Transverse colon (tissue), 4 donors: ENCODE results near the gene ATP6V1B1. TPM values are rescaled to one million over a fixed set of nuclear protein-coding genes. Genes with fewer than 3 reads are reported as not detected.
A peak's percentile ranks its signal among the peaks of the same experiment; 100 is the strongest.

ENCODE experiments used
- DNase-seq: peaks from one replicate; pipeline ENCODE4 v3.0.0-alpha.2; 2019
- H3K27ac ChIP-seq, 4 donors: fragments of 200-600 bp; sonication (generic); 2 replicates each; pipeline ENCODE4 v1.5.1; 2016 to 2018; ENCODE audit warnings: inconsistent platforms in 4 of 4
- H3K27me3 ChIP-seq: fragments of 200-600 bp; sonication (generic); 2 replicates; pipeline ENCODE4 v1.5.1; 2017; ENCODE audit warnings: inconsistent platforms
- H3K36me3 ChIP-seq, 4 donors: fragments of 200-600 bp; sonication (generic); 2 replicates each; pipeline ENCODE4 v1.5.1; 2017 to 2019; ENCODE audit warnings: inconsistent platforms in 4 of 4
- H3K4me1 ChIP-seq, 4 donors: fragments of 200-600 bp; sonication (generic); 2 replicates each; pipeline ENCODE4 v1.5.1; 2017 to 2020; ENCODE audit warnings: inconsistent platforms in 4 of 4
- H3K4me3 ChIP-seq, 4 donors: fragments of 200-600 bp; sonication (generic); 1 replicate in 1 of 4; 2 replicates in 3 of 4; pipeline versions ENCODE4 v1.5.1 to v1.6.1; 2017 to 2019; ENCODE audit warnings: inconsistent platforms in 4 of 4
- H3K9me3 ChIP-seq, 2 donors: fragments of 200-600 bp; sonication (generic); 2 replicates each; pipeline ENCODE4 v1.5.1; 2017 to 2019; ENCODE audit warnings: inconsistent platforms in 2 of 2
- CTCF ChIP-seq, 5 experiments: fragments of 200-600 bp in 3 of 5; fragments of 450-650 bp in 2 of 5; sonication (generic) in 3 of 5; IDR thresholded peaks; 1 replicate in 2 of 5; 2 replicates in 3 of 5; pipeline ENCODE4 v1.5.1; 2016 to 2017; ENCODE audit warnings: antibody characterized with exemption in 5 of 5, inconsistent platforms in 3 of 5, mild to moderate bottlenecking in 2 of 5, moderate library complexity in 1 of 5
- EP300 ChIP-seq: sonication (generic); formaldehyde crosslinking; IDR thresholded peaks from one replicate; pipeline ENCODE4 v1.6.1; 2017; ENCODE audit warnings: antibody characterized with exemption, low read depth
- POLR2A ChIP-seq: fragments of 450-650 bp; IDR thresholded peaks from one replicate; pipeline ENCODE4 v1.6.1; 2016; ENCODE audit warnings: antibody characterized with exemption, mild to moderate bottlenecking, moderate library complexity
- POLR2AphosphoS5 ChIP-seq, 3 donors: sonication (generic); formaldehyde crosslinking; IDR thresholded peaks; one replicate each; pipeline ENCODE4 v1.6.1; 2016; ENCODE audit warnings: antibody characterized with exemption in 3 of 3
- WGBS, 2 donors: methylation state at CpG; one replicate each; pipeline ENCODE4 v1.1.5; 2018; ENCODE audit warnings: low coverage in 1 of 2; 5-methylcytosine and 5-hydroxymethylcytosine counted together
- in situ Hi-C, 4 donors: fragments of 200-750 bp; cut with MboI; loops; one replicate each; pipeline versions ENCODE4 v1.15.0 to v1.15.1; 2017; ENCODE audit warnings: low sequenced_read_pairs in 3 of 4, low pct_ligation_motif_present in 1 of 4, low pct_unique_long_range_greater_than_20kb in 1 of 4
- intact Hi-C: fragments of 100-400 bp; cut with DNase I; formaldehyde crosslinking; loops from one replicate; pipeline ENCODE4 v1.15.1; 2023; ENCODE audit warnings: low total_unique reads
- total RNA-seq, 4 donors: library from RNA; depleted of rRNA; stranded (reverse); fragments of >200 nt; gene quantifications; one replicate each; pipeline ENCODE4 v1.1.0, GENCODE V29; 2016

Gene ATP6V1B1
- total RNA-seq, 4 donors from 2014 or later: not detected

GRCh38 chr2:70905443-70906421 lies 30.0 kb upstream of the ATP6V1B1 start:
- Histone ChIP-seq H3K9me3 (no peaks in the 10 kb centered on the region), H3K27ac (no peak overlapping the region), H3K4me1 (peaks cover 10 to 20% (median 14%) of the 10 kb centered on the region in 4 donors), H3K4me3 (no peak overlapping the region), H3K27me3 (peaks cover 99% of the 10 kb centered on the region), H3K36me3 (no peaks in the 10 kb centered on the region)
- DNase-seq: no peak
- TF ChIP-seq EP300 (no peak), CTCF (IDR thresholded peaks at IDR 0.05) (no peak), POLR2A (no peak), POLR2AphosphoS5 (IDR thresholded peaks at IDR 0.05) (no peak)
- in situ Hi-C loops (no loop called here), intact Hi-C loops (no loop called here)
- 64 to 66% methylated on average over 9 to 18 of the region's 18 CpGs for WGBS, 2 donors

- H3K4me3 ChIP-seq: no peak overlapping the region
- TF ChIP-seq EP300: no peak
- no peak for TF ChIP-seq POLR2AphosphoS5 (IDR thresholded peaks at IDR 0.05)
- no peak for TF ChIP-seq POLR2A
- TF ChIP-seq CTCF (IDR thresholded peaks at IDR 0.05): no peak
- H3K27ac ChIP-seq: no peak overlapping the region
- DNase-seq: no peak
- no peaks in the 10 kb centered on the region for H3K9me3 ChIP-seq
- WGBS, 2 donors: 53 to 66% methylated on average over 4 to 16 of the region's 16 CpGs
- in situ Hi-C loops: no loop called here
- no peaks in the 10 kb centered on the region for H3K36me3 ChIP-seq
- peaks cover 99% of the 10 kb centered on the region for H3K27me3 ChIP-seq
- intact Hi-C loops: no loop called here
- peaks cover 4 to 12% (median 6%) of the 10 kb centered on the region in 4 donors for H3K4me1 ChIP-seq
Observed at GRCh38 chr2:70906439-70907005, 29.2 kb upstream of the ATP6V1B1 start.

- TF ChIP-seq CTCF (IDR thresholded peaks at IDR 0.05): no peak
- TF ChIP-seq POLR2A: no peak
- no peak for TF ChIP-seq POLR2AphosphoS5 (IDR thresholded peaks at IDR 0.05)
- intact Hi-C loops: no loop called here
- 5 to 28% methylated on average over 19 to 40 of the region's 40 CpGs for WGBS, 2 donors
- peaks cover 0 to 7% (median 2%) of the 10 kb centered on the region in 4 donors for H3K4me1 ChIP-seq
- no peaks in the 10 kb centered on the region for H3K36me3 ChIP-seq
- in situ Hi-C loops: no loop called here
- no peak overlapping the region for H3K27ac ChIP-seq
- H3K27me3 ChIP-seq: peaks cover 99% of the 10 kb centered on the region
- H3K4me3 ChIP-seq: peak overlapping the region in 1 of 4 donors; percentile 33
- no peaks in the 10 kb centered on the region for H3K9me3 ChIP-seq
- DNase-seq: no peak
Observed at GRCh38 chr2:70907130-70908057, 28.3 kb upstream of the ATP6V1B1 start.

GRCh38 chr2:70916291-70916690 lies 19.4 kb upstream of the ATP6V1B1 start:
- no peak for DNase-seq
- no peaks in the 10 kb centered on the region for H3K36me3 ChIP-seq
- in situ Hi-C loops: no loop called here
- H3K4me1 ChIP-seq: no peaks in the 10 kb centered on the region
- H3K4me3 ChIP-seq: no peak overlapping the region
- intact Hi-C loops: loop anchor here (5.0 kb wide), 1 partner anchor 44 kb away; no protein-coding TSS in a partner anchor
- no peak overlapping the region for H3K27ac ChIP-seq
- peaks cover 41% of the 10 kb centered on the region for H3K27me3 ChIP-seq
- no peaks in the 10 kb centered on the region for H3K9me3 ChIP-seq
- TF ChIP-seq CTCF (IDR thresholded peaks at IDR 0.05) (no peak), EP300 (no peak), POLR2A (no peak), POLR2AphosphoS5 (IDR thresholded peaks at IDR 0.05) (no peak)
